SU-DHL-6 (cell line): ENCODE results near the gene PHTF2.

ENCODE experiments used
- EZH2phosphoT487 ChIP-seq: fragments of 200-600 bp; sonication (generic), shearing (Covaris generic); conservative IDR thresholded peaks from 2 replicates; pipeline ENCODE4 v1.6.1; 2018; ENCODE audit warnings: mild to moderate bottlenecking, antibody characterized with exemption, low read length, moderate library complexity, mixed read lengths
- TF ChIP-seq, protein P1 (sequence below): fragments of 200-600 bp; sonication (generic); IDR thresholded peaks from one replicate; pipeline ENCODE4 v1.5.1; 2017; ENCODE audit warnings: antibody characterized with exemption, mild to moderate bottlenecking, low read length, moderate library complexity; ENCODE audit not compliant: insufficient read depth, poor library complexity, severe bottlenecking

DNA sequence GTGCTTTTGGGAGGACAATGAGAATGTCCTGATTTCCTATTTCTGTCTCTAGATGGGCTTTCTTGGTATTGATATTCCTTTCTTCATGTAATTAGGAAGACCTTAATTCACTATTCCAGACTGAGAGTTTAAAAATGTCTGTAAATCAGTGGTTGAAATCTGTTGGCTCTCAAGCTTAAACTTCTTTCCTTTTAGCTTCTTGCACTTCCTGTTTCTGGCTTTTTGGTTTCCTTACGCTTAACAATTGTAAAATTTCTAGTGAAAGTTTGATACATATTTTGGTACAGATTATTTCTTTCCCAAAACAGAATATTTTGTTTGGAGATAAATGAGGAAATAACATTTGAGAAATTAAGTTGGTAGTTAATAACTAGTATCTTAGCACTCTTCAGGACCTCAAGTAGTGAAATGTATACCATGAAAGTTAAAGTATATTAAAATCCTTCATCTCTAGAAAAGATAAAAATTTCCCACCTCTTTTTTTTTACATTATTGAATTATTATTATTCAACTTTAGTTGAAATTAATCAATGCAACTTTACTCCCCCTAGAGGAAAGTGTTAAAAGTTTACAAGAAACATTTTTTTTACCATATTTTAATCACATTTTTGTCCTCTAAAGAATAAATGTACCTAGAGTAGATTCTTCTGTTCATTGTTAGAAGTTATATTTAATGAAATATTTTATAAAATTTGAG, 137.2 kb downstream of the PHTF2 start:
- TF ChIP-seq, protein P1, sequence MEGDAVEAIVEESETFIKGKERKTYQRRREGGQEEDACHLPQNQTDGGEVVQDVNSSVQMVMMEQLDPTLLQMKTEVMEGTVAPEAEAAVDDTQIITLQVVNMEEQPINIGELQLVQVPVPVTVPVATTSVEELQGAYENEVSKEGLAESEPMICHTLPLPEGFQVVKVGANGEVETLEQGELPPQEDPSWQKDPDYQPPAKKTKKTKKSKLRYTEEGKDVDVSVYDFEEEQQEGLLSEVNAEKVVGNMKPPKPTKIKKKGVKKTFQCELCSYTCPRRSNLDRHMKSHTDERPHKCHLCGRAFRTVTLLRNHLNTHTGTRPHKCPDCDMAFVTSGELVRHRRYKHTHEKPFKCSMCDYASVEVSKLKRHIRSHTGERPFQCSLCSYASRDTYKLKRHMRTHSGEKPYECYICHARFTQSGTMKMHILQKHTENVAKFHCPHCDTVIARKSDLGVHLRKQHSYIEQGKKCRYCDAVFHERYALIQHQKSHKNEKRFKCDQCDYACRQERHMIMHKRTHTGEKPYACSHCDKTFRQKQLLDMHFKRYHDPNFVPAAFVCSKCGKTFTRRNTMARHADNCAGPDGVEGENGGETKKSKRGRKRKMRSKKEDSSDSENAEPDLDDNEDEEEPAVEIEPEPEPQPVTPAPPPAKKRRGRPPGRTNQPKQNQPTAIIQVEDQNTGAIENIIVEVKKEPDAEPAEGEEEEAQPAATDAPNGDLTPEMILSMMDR = peak; percentile 31
- no peak for TF ChIP-seq EZH2phosphoT487
